GM19193 (cell line): ENCODE results near the gene HRCT1.

ENCODE experiments used
- POLR2A ChIP-seq: IDR thresholded peaks from 4 replicates; pipeline ENCODE4 v1.6.1; 2011; ENCODE audit not compliant: insufficient read depth, insufficient read length; ENCODE audit errors: extremely low read depth

HRCT1 gene

DNA sequence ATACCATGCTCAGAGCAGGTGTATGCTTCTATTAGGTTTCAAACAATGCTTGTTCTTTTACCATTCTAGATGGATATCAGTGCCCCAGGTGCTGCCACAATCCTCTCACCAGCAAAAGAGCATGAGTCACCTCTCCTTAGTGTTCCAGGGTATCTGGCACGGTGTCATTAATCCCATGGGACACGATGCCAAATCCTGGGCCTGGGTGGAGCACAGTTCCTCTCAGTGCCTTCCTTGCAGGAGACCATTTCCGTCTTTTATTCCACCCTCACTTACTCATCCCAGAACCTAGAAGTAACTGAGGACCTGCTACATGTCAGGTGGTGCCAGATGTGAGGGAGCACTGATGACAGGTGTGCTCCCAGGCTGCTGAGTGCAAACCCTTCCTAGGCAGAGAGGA, 34.5 kb upstream of the HRCT1 start:
- no peak for TF ChIP-seq POLR2A

DNA sequence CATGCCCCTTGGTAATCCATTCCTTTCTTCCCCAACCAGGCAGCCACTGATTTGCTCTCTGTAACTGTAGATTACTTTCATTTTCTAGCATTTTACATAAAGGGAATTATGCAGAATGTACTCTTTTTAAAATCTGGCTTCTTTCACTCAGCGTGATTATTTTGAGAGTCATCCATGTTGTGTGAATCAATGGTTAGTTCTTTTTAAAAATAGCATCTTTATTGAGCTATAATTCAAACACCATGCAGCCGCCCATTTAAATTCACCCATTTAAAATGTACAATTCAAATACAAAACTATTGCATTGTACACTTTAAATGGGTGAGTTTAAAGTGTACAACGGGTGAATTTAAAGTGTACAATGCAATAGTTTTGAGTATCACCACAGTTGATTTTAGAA, 33.5 kb upstream of the HRCT1 start:
- no peak for TF ChIP-seq POLR2A

GRCh38 chr9:35882263-35882848, 23.6 kb upstream of the HRCT1 start:
- TF ChIP-seq POLR2A, result no peak

GRCh38 chr9:35882996-35883395, 23.0 kb upstream of the HRCT1 start:
- no peak for TF ChIP-seq POLR2A

DNA sequence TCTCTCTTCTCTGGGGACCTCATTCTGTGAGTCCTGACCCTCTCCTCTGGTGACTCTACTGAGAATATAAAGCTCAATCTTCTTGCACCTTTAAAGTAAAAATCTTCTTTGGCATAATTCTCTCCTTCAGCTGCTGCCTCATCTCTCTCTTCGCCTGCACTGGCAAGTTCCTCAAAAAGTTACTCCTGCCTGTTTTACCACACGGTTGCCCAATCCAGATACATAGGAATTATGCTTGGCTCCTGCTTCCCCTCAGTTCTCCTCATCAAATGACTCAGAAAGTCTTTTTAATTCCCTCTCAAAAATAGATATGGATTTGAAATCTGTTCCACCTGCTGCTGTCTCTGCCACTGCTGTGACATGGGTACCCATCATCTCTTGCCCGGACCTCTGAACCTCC, 14.4 kb upstream of the HRCT1 start:
- TF ChIP-seq POLR2A, result no peak

DNA sequence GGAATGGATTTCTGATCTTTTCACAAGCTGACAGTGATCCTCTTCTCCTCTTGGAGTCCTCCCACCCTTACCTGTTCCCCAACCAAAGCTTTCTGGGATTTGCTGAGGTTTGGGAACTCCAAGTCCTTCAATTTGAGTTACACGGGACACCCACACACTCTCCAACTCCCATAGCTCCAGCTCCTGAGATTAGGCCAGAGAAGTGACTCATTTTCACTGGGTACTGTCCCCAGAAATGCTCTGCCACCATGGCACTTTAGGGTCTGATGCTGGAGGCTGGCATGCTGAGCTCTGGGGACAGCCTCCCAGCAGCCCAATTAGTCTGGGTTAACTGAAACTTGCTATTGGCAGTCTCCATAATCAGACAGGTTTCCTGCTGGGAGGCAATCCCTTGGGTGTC, 14.0 kb upstream of the HRCT1 start:
- TF ChIP-seq POLR2A, result no peak

DNA sequence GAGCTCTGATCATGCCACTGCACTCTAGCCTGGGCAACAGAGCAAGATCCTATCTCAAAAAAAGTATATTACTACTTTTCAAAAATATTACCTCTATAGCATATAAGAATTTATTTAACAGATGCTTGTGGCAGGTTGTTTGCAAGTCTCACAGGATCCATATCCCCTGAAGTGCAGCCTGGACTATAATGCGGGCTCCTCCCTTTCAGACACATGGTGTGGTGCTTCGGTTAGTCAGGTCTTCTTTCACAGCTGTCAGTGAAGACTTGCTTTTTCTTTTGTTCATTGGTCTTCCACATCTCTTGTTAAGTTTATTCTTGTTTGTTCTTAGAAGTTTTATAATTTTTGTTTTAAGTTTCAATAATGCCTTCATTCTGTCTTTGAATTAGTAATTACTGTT, 9.4 kb upstream of the HRCT1 start:
- no peak for TF ChIP-seq POLR2A

DNA sequence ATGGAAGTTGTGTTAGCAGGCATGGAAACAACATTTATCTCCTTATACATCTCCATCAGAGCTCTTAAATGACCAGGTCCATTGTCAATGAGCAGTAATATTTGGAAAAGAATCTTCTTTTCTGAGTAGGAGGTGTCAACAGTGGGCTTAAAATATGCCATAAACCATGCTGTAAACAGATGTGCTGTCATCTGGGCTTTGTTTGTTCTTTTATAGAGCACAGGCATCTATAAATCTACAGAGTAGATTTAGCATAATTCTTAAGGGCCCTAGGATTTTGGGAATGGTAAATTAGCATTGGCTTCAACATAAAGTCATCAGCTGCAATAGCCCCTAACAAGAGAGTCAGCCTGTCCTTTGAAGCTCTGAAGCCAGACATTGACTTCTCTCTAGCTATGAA, 7.7 kb upstream of the HRCT1 start:
- no peak for TF ChIP-seq POLR2A

GRCh38 chr9:35899021-35899420, 7.0 kb upstream of the HRCT1 start:
- no peak for TF ChIP-seq POLR2A

DNA sequence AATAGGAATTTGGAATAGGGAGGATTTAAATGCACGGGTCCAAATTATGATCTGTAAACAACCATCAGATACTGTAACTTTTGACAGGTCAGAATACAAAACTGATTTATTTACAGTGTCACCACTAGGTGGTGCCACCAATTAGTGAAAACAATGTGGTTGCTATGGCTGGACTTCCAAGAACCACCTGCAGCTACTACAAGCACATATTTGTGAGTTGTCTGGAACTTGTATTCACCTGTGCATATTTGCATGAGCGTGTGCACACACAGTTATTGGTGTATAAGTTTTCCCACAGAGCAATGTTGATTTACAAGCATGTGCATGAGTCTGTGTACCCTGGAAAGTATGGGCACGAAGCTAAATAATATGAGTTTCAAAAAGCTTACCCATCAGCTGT, 3.0 kb upstream of the HRCT1 start:
- no peak for TF ChIP-seq POLR2A

DNA sequence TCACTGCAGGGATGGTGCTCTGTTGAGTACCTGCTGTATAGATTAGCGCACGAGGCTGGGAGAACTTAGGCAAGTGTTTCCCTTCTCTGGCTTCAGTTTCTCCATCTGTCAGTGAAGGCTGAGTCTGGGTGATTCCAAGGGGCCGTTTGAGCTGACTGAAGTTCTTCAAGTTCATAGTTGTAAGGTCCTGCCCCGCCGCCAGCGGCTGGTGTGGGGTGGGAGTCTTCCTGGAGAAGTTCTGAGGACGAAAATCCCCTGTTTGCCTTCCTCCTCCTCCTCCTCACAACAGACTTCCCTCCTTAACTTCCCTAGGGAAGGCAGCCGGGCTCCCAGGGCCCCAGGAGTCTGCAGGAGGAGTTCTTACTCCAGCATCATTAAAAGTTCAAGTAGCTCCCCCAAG, 1.7 kb upstream of the HRCT1 start:
- TF ChIP-seq POLR2A, result no peak

- TF ChIP-seq POLR2A, result no peak
These were observed 786 bp upstream of the HRCT1 start for GRCh38 chr9:35905051-35905781.

DNA sequence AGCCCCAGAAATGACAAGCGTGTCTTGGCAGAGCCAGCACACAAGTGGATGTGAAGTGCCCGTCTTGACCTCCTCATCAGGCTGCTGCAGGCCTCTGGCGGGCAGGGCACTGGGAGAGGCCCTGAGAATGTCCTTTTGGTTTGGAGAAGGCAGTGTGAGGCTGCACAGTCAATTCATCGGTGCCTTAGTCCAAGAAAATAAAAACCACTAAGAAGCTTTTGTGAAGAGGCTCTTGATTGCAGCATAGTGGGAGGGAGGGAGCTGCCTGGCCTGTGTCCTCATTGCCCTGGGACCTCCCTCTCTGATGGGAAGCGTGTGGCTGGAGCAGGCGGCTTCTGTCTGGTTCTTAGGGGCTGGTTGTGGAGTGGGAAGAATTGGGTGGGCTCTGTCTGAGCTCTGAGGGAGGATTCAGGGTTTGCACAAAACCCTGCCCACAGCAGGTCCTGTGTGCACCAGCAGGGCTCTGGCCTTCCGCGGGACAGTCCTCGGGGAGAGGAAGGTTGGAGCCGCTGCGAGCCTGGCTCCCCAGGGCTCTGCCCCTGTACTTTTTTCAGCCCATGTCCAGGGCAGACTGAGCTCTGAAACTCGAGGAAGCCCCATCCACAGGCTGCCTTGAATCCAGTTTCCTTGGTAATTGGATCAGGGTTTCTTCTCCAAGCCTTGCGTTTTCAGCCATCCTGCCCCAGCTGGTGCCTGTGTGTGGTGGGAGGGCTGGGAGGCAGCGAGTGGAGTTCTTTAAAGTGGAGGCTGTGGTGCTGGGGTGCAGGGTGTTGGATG, 1.1 kb downstream of the HRCT1 start:
- no peak for TF ChIP-seq POLR2A

- TF ChIP-seq POLR2A, result no peak
These were observed 1.9 kb downstream of the HRCT1 start for GRCh38 chr9:35907711-35908503.

DNA sequence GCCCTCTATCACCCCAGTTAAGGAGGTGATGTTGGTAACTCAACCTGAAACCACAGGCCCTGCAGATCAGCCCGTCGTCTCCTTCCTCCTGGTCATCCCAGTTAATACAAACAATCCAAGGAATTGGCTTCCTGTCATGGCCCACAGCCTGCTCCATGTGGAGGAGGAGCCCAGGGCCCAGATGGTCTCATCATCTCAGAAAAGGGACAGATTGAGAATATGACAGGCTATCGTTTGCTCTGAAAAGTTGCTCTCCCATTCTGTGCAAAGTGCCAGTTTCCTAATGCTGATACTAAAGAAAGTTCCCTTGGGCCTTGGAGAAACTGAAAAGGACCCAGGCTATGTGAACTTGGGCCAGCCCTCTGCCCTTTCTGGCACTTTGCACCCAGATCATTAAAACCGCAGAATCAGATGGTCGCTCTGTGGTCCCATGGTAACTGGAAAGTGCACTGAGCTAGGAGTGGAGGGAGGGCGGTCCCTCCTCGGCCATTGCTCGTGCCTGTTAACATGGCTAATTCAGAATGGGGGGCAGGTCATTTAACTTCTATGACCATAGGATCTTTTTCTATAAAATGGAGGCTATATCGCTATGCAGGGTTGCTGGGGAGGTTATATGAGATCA, 2.6 kb downstream of the HRCT1 start:
- TF ChIP-seq POLR2A, result no peak
